ENCODE measurements around the gene TMEM9B.
A peak's percentile ranks its signal among the peaks of the same experiment; 100 is the strongest.
"Not testable (repeated sequence)": the region's sequence is repeated elsewhere in the genome, so short reads cannot be mapped to it uniquely, and the experiment has no call there.

Gene TMEM9B

DNA sequence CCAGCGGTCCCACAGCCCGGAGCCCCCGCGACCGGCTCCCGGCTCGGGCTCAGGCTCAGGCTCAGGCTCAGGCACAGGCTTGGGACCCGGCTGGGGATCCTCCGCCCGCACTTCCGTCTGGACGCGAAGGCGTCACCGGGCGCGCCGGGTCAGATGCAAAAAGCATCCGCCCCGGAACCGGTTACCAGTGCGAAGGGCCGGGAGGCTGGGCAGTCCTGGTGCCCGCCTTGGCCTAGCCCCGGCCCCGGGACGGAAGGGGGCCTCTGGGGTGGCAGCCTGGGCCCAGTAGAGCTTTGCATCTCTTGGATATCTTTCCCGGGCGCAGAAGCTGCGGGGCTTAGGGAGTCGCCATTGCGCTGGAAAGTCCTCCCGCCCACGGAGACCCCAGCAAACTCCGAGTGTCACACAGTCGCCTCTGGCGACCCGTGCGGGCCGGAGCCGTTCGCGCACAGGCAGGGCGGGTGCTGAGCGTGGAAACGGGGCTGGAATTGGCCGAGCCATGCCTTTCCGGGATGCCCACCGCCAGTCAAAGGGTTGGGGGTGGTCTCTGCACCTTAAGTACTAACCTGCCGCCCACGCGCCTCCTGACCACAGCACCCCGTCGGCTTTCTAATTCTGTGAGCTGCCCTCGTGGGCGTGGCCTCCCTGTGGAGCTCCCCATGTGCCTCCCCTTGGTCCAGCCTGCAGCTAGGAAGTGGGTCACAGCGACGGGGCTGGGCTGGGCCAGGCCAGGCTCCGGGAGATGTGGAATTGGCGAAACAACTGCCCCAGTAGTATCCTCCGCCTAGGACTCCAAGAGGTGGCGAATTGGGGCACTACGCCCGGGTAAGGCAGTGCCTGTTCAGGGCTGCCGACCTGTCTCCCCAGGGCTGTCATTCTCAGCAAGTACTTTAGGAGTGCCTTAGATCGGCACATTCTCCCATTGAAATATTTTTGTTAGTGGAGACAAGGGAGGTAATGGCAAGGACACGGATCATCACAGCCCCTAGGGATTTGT lies at the start of gene TMEM9B:
TMEM9B (minus strand) TSS at position 119 of the 997 bp plus-strand sequence. CDS start 129 bp downstream, outside the sequence.
- peak; percentile 6 for DNase-seq

DNA sequence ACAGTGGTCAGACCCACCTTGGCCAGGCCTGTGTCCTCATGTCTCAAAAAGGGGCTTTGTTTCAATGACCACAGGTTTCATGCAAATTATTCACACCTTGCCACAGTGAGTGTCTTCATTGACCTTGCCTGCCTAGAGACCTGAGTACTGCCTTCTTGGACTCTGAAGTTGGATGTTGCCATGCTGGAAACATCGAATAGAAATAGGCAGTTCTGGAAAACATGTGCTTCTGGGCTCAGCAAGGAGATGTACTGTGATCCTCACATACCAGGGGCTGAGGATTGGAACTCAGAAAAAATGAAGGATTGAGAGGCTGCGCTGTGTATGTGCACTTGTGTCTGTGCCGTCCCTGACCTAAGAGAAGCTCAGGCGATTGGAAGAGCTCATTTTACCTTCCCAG lies 49.1 kb upstream of the TMEM9B start:
- DNase-seq: no peak

DNA sequence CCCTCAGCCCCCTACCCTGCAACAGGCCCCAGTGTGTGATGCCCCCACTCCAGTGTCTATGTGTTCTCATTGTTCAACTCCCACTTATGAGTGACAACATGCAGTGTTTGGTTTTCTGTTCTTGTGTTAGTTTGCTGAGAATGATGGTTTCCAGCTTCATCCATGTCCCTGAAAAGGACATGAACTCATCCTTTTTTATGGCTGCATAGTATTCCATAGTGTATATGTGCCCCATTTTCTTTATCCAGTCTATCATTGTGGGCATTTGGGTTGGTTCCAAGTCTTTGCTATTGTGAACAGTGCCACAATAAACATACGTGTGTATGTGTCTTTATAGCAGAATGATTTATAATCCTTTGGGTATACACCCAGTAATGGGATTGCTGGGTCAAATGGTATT lies 45.3 kb upstream of the TMEM9B start:
- DNase-seq: not testable (repeated sequence)

DNA sequence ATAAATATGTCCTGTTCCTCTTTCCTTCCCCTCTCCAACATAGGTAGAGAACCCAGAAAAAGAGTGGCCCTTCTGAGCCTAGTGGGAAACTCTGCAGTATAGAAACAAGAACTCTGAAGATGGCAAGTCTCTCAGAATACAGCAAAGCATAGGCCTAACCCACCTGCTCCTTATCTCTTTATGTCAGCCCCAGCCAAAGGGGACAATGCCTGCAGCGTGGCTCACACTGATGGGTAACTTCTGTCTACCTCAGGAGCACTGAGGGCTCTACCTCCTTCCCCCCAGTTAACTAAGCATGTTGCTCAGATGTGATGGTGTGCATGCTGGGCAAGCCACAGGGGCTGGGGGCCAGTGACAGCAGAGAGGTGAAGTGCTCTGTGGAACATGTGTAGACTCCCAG lies 44.4 kb upstream of the TMEM9B start:
- DNase-seq: no peak

DNA sequence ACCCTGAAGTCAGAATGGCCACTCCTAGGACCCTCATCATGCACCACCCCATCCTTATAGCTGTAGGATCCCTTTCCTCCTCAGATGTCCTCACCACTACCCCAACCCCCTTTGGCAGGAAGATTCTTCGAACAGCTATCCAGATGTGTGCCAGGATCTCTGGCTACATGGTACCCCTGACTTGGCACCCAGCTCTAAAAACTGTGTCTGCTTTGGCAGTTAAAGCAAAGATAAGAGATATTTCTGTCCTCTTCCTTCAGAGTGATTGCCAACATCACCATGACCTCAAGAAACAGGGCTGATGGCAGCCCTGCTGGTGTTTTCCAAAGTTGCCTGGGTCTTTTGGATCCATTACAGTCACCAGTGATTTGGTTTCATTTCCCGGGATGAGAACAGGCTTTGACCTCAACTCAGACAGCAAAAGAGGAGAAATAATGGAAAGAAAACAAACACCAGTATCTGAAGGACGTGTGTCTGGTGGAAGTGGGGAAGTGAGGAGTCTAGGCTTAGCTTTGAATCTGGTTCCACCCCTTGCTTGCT lies 43.8 kb upstream of the TMEM9B start:
- DNase-seq: no peak

DNA sequence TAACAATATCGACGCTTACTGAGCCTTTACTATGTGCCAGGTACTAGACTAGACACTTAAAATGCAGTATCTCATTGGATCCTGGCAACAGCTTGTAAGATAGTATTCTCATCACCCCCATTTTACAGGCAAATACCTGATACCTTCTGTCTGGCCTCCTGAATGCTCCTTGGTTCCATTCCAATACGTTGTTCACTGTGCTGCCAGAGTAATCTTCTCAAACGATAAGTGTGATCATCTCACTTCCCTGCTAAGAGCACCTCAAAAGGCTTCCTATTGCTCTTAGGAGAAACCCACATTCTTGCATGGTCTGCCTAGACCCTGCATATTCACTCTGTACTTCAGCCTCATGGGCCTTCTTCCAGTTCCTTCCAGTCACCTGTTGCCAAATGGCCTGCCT lies 40.8 kb upstream of the TMEM9B start:
- DNase-seq: no peak

DNA sequence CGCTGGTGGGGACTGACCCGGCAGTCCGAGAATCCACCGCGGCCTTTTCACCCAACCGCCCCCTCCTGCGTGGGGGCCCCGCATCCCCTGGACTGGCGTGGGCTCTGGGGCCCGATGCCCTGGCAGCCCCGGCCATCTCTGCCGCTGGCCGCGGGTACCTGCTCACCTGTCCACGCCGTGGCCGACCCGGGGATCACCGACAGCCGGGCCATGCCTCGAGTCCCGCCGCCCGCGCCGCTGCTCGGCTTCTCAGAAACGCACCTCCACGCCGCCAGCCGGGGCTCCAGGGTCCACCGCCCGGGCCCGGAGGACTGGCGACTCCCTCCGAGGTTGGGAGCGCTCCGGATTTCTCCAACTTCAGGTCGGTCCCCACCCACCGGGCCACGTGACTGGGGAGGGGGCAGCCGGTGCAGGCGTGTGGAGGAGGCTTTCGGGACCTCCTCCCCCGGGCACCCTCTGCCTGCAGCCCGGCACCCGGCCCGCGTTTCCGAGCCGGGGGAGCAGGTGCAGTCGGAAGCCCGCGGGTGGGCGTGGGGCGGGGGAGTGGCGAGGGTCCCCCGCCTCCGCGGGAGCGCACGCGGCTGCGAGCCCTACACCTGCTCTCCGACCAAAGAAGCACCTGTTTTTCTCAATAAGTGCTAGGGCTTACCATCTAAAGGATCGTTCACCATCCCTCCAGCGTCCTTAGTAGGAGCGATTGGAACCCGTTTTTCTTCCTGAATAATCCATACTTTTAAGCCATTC lies 40.1 kb upstream of the TMEM9B start:
- DNase-seq: no peak

DNA sequence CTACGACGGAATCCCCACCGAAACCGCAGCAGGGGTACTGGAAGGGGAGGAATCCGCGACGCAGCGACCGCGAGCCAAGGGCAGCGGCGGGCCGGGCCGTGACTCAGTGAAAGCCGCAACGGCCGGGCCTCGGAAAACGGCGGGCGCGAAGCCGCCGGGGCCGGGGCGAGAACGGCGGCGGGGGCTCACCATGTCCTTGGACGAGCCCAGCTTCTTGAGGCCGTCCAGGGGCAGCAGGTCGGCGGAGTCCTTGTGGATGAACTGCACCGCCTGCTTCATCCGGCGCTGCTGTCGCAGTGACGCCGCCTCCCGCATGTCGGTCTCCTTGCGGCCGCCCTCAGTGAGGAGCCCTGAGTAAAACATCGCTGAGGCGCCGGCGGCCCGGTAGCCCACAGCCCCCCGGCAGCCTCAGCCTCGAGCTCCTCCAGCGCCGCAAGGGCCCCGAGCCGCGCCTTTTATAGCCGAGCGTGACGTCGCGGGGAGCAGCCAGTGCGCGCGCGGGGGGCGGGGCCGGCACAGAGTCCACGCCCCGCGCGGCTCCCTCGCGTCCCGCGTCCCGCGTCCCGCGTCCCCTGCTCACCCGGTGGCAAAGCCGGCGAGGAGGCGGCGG lies 39.4 kb upstream of the TMEM9B start, which contains the start of gene NRIP3:
NRIP3 (minus strand) TSS at position 429 of the 610 bp plus-strand sequence; CDS start at position 363, 66 bp downstream.
- DNase-seq: no peak

DNA sequence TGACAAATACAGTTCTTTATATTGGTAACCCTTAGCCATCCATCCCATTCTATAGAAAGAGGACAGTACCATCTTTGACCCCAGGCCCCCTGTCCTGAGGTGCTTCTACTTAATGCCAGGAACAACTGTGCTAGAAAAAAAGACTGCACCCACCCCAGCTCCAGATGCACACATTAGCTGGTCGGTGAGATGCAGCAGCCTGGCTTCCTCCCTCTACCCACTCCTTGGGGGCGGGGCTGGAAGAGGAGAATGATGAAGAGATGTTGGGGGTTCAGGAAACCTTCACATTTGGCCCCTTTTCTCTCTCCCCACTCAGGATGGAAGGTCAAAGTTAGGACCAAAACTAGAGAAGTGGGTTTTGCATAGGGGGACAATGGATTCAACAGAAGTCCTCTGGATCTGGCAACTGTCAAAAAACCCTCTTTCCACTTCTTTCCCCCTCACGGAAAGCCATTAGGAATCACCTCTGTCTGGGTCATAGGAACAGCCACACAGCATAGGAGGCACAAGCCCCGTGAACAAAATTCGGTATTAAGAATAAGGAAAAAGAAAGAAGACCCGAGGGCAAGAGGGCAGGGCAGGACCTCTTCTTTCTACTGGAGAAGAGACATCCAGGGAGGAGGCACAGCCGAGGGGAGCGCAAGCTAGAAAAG lies 38.8 kb upstream of the TMEM9B start:
- DNase-seq: no peak

DNA sequence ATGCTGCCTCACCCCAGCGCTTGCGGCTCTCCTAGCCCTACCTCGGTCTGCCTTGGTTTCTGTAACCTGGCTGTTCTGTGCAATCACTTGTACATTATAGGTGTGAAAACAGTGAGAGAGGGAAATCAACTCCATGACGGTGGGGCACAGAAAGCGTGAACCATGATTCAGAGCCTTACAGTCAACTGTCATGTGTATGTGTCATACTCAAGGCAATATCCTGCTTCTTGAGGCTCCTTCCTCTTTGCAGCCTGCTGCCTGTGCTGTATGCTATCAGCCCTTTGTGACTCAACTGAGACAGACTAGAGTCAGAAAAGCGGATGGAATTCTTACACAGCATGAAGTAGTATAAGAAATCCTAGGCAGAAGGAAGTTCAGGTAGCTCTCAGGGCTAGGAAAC lies 37.5 kb upstream of the TMEM9B start:
- DNase-seq: no peak

DNA sequence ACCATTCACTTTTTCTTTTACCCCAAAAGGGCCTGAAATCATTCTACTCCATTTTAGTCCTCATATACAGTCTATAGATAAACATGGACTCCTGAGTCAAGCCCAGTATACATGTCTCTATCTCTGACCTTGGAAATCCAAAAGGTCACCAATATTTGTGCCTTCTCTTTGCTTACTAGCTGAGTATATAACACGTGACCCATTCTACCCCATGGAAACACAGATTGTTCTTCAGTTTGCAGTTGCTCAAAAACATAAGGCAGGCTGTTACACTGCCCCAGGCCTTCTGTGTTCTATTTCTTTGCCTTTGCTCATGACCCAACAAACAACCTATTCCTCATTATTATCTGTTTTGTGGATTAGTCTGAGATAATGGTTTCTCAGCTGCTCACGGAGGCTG lies 33.8 kb upstream of the TMEM9B start:
- no peak for DNase-seq

DNA sequence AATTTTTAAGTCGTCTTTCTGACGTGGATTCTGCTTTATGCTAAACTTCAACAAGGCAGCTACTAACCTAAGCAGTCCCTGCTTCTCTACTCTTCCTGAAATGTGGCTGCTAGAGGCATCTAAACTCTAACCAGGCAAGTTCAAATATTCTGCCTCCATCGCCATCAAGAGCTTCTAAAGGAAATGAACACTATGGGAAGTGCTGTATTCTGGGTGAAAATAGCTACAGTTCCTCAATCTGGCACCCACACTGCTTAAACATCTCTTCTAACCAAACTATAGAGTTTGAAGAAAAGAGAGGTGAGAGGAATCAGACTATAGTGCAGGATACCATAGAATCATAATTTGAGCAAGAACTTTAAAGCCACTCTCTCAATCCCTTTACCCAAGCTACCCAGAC lies 33.2 kb upstream of the TMEM9B start:
- no peak for DNase-seq

DNA sequence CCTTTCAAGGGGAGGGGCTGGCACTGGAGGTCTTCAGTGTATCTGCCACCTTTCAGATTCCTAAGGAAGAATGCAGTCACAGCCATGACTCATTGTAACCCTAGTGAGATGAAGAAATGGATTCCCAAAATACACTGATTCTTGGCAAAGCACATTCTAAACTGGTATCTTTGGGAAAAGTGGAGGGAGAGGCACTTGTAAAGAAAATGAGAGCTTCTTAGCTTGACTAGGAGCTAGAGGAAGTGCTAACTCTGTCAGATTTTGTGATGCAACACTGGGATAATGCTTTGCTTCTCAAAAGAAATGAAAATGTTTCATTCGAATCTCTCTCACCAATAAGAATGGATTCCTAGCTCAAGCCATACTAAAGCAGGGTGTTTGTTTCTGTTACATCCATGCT lies 25.2 kb upstream of the TMEM9B start:
- DNase-seq: no peak

DNA sequence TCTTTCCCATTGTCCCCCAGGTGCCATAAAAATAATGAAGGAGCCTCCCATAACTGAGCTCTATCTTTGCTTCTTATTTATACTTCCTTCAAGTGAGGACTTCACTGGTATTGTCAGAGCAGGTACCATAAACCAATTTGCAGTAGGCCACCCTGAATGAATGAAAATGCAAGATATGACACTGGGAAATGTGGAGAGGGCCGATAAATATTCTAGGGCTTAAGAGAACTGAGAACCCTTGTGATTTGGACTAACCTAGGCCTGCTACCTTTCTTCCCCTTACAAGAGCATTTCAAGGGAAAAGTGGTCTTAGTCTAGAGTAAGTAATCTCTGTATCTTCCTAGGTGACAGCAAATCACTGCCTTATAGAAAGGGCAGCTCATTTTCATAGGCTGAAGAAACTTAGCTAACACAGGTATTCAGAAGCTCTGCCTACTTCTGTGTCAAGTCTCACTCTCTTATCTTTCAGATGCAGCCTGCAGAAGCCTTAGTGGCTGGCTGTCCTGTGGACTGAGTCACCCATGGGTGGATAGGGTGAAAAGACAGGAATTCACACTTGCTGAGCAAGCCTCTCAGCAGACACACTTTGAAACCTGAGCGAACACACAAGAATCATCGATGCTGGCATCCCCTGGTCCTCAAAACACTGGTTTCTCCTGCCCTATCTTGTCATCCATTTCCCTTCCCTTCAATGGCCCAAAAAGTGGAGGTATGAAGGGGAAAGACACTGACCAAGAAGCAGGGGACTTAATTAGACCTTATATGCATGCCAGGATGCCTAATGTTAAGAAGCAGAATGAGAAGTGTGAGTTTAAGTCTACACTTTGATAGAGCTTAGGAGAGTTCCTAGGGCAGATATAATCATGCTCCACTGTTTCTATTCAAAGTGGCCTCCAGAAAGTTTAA lies 24.3 kb upstream of the TMEM9B start:
- no peak for DNase-seq

DNA sequence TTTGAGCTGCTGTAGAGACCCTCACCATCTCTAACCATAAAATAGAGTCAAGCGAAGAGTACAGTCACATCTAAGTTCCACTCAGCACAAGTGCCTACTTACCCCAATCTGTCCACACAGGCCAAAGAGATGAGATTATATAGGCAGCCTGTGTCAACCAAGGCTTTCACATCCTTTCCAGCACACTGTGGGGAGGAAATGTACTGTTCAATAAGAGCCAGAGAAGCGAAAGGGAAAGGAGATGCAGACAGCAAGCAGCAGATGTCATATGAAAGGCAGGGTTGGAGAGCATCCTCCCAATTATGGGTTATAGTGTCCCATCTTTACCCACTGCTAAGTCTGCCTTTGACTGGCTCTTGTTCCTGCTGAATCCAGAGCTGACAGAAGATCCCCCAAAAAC lies 23.2 kb upstream of the TMEM9B start:
- DNase-seq: no peak

DNA sequence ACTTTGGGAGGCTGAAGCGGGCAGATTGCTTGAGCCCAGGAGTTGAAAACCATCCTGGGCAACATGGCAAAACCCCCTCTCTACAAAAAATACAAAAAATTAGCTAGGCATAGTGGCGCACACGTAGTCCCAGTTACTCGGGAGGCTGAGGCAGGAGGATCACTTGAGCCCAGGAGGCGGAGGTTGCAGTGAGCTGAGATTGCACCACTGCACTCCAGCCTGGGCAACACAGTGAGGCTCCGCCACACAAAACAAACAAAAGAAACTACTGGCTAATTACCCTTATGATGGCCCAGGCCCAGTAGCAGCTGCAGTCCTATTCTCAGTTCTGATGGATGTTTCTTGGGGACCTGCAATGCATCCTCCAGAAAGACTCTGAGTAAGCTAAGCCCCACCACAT lies 22.5 kb upstream of the TMEM9B start:
- not testable (repeated sequence) for DNase-seq

DNA sequence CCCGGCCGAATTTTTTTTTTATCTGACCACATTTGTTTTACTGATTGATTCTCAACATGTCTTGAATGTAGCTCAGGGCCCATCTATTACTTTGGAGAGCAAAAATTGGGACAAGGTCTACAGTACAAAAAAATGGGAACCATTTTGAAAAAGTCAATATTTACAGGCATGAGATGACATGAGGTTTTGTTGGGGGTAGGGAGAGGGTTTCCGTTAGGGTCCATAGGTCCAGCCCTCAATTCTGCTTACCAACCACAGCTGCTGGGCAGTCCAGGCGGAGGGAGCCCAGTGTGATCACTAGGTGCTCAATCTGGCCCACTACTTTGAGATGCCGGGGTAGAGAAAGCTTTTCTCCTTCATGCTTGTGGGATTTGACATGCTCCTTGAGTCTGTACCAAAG lies 21.2 kb upstream of the TMEM9B start:
- no peak for DNase-seq

DNA sequence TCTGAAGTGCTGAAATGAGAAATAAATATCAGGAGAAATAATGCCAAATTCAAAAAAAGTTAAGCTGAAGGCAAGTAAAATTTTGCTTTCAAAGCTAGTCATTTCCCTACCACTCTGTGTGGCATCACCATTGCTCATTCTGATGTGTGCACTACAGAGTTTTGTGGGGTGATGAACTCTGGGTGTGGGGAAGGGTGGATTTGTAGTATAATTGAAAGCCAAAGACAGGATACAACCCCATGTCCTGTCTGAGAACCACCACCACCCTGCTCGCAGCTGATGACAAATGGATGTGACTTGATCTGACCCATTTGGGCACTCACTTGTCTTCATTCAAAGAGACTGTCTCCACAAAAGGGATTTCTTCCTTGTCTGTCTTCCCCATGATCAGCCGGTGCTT lies 19.3 kb upstream of the TMEM9B start:
- DNase-seq: no peak

DNA sequence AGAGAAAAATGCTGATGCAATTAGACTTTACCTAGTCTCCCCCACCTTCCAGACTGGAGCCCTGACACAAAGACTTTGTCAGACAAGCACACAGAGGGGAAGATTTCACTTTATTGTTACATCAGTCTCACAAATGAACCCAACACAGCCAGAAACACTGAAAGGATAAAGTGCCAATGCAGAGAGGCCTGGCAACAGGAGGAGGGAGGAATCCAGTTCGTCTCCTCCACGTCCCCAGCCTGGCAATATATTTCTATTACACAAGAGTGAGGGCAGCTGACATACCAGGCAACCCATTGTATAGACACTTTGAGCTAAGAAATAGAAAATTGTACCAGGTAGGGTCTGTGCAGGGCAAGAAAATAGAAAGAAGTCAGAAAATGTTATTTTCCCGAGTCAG lies 16.2 kb upstream of the TMEM9B start:
- DNase-seq: no peak

DNA sequence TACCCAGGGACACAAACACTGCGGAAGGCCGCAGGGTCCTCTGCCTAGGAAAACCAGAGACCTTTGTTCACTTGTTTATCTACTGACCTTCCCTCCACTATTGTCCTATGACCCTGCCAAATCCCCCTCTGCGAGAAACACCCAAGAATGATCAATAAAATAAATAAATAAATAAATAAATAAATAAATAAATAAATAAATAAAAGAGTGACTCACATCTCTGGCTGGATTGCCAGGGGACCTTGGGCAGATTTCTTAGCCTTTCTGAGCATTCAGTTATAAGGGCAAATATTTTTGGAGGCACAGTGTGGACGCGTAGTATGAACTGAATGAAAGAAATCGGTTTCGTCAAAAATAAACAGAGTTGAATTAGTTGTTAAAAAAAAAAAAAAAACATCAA lies 15.1 kb upstream of the TMEM9B start:
- not testable (repeated sequence) for DNase-seq

DNA sequence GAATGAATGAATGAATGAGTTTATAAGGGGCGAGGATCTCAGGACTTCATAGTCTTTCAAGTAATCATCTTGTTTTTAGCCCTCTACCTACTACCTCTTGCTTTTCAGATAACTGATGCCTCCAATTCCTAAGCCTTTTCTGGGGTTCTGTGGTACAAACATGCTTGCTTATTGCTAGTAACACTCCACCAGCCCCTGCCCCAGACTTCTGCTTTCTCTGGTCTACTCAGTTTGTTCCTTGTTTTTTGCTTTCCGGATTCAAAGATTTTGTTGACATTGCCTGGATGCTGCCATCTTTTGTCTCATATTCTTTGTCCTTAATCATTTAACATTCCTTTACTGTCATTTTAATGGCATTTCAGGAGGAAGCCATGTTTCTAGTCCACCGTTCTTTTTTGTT lies 8.9 kb upstream of the TMEM9B start:
- DNase-seq: no peak

DNA sequence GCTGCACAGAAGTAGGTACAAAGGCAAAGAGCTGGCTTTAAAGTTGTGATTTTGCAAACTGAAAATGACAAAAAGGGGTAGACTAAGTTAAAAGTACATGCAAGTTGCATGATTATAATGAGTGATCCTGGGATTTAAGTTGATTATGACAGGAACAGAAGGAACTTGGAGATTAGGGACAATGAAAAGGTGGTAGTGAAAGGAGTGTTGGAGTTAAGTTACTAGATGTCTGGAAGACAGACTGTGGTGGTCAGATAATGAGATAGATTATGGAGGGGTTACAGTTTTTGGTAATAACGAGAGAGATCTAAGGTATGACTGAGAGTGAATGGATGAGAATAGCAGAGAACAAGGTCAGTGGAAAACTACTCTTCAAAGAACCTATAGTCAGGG lies 7.7 kb upstream of the TMEM9B start:
- DNase-seq: no peak
